Ascending aorta (tissue), 2 donors: Measurements from ENCODE around the gene RAB40B. TPM values are rescaled to one million over a fixed set of nuclear protein-coding genes. Genes with fewer than 3 reads are reported as not detected.

ENCODE experiments used
- DNase-seq, 2 donors: peaks; one replicate each; pipeline ENCODE4 v3.0.0-alpha.2; 2019; ENCODE audit warnings: low spot score in 2 of 2
- H3K27ac ChIP-seq, 2 donors: fragments of 200-600 bp; sonication (generic); one replicate each; pipeline ENCODE4 v1.5.1; 2016 to 2017; ENCODE audit warnings: mild to moderate bottlenecking in 1 of 2
- H3K27me3 ChIP-seq: fragments of 200-600 bp; sonication (generic); one replicate; pipeline ENCODE4 v1.5.1; 2017
- H3K36me3 ChIP-seq, 2 donors: fragments of 200-600 bp; sonication (generic); one replicate each; pipeline ENCODE4 v1.5.1; 2016
- H3K4me1 ChIP-seq, 2 donors: fragments of 200-600 bp; sonication (generic); one replicate each; pipeline ENCODE4 v1.5.1; 2016 to 2017; ENCODE audit warnings: mild to moderate bottlenecking in 1 of 2
- H3K4me3 ChIP-seq, 2 donors: fragments of 200-600 bp; sonication (generic); one replicate each; pipeline ENCODE4 v1.5.1; 2016 to 2017; ENCODE audit warnings: mild to moderate bottlenecking in 1 of 2
- H3K9me3 ChIP-seq, 2 donors: fragments of 200-600 bp; sonication (generic); one replicate each; pipeline ENCODE4 v1.5.1; 2016
- CTCF ChIP-seq, 3 experiments: fragments of 200-600 bp in 2 of 3; fragments of 450-650 bp in 1 of 3; sonication (generic) in 2 of 3; IDR thresholded peaks; one replicate each; pipeline ENCODE4 v1.5.1; 2016 to 2019; ENCODE audit warnings: antibody characterized with exemption in 3 of 3, mild to moderate bottlenecking in 1 of 3, moderate library complexity in 1 of 3
- intact Hi-C: fragments of 100-400 bp; cut with DNase I; formaldehyde crosslinking; loops from one replicate; pipeline ENCODE4 v1.15.1; 2023
- total RNA-seq: library from RNA; depleted of rRNA; stranded (reverse); fragments of >200 nt; gene quantifications from one replicate; pipeline ENCODE4 v1.1.0, GENCODE V29; 2016

Gene RAB40B
- total RNA-seq, 1 donor from 2014 or later: 9.4 TPM

GRCh38 chr17:82616021-82616711, 82.3 kb downstream of the RAB40B start:
- Histone ChIP-seq H3K27ac (no peak overlapping the region), H3K4me3 (no peak overlapping the region), H3K27me3 (no peaks in the 10 kb centered on the region), H3K36me3 (peaks cover 73 to 74% of the 10 kb centered on the region in 2 donors), H3K4me1 (no peaks in the 10 kb centered on the region), H3K9me3 (no peaks in the 10 kb centered on the region)
- intact Hi-C loops: no loop called here
- no peak for TF ChIP-seq CTCF (IDR thresholded peaks at IDR 0.05)
- DNase-seq: no peak

- peaks cover 68 to 73% of the 10 kb centered on the region in 2 donors for H3K36me3 ChIP-seq
- no peak for TF ChIP-seq CTCF (IDR thresholded peaks at IDR 0.05)
- no peak for DNase-seq
These were observed 83.1 kb downstream of the RAB40B start for GRCh38 chr17:82615084-82616020.

GRCh38 chr17:82614095-82614631, 84.3 kb downstream of the RAB40B start:
- peaks cover 57 to 73% of the 10 kb centered on the region in 2 donors for H3K36me3 ChIP-seq
- no peak for DNase-seq

More at GRCh38 chr17:82615084-82616020, 83.1 kb downstream of the RAB40B start:
- intact Hi-C loops: no loop called here
- H3K27ac ChIP-seq: no peak overlapping the region
- H3K27me3 ChIP-seq: no peaks in the 10 kb centered on the region
- no peaks in the 10 kb centered on the region for H3K4me1 ChIP-seq
- H3K9me3 ChIP-seq: no peaks in the 10 kb centered on the region
- H3K4me3 ChIP-seq: no peak overlapping the region

GRCh38 chr17:82613283-82614094, 85.0 kb downstream of the RAB40B start:
- H3K36me3 ChIP-seq: peaks cover 54 to 73% of the 10 kb centered on the region in 2 donors
- intact Hi-C loops: no loop called here
- H3K27me3 ChIP-seq: no peaks in the 10 kb centered on the region

More at GRCh38 chr17:82614095-82614631, 84.3 kb downstream of the RAB40B start:
- H3K27me3 ChIP-seq: no peaks in the 10 kb centered on the region
- no peak overlapping the region for H3K27ac ChIP-seq
- no peak for TF ChIP-seq CTCF (IDR thresholded peaks at IDR 0.05)
- intact Hi-C loops: no loop called here
- H3K4me1 ChIP-seq: no peaks in the 10 kb centered on the region
- H3K4me3 ChIP-seq: no peak overlapping the region
- H3K9me3 ChIP-seq: no peaks in the 10 kb centered on the region

More at GRCh38 chr17:82613283-82614094, 85.0 kb downstream of the RAB40B start:
- no peaks in the 10 kb centered on the region for H3K4me1 ChIP-seq
- no peaks in the 10 kb centered on the region for H3K9me3 ChIP-seq
- DNase-seq: no peak
- TF ChIP-seq CTCF (IDR thresholded peaks at IDR 0.05): no peak
- H3K27ac ChIP-seq: no peak overlapping the region
- H3K4me3 ChIP-seq: no peak overlapping the region
